ENCODE results near the gene C21orf58. TPM values are rescaled to one million over a fixed set of nuclear protein-coding genes. Genes with fewer than 3 reads are reported as not detected.

Gene C21orf58
- total RNA-seq, 1 donor from 2014 or later: 36.6 TPM

- peaks cover 26% of the 10 kb centered on the region for H3K36me3 Mint-ChIP-seq
- H3K27me3 Mint-ChIP-seq: no peaks in the 10 kb centered on the region
- no peak for TF ChIP-seq CTCF (conservative IDR thresholded peaks at IDR 0.05)
- H3K4me1 Mint-ChIP-seq (ENCODE audit: unreplicated experiment): no peaks in the 10 kb centered on the region
- DNase-seq (ENCODE audit: extremely low spot score, unreplicated experiment): no peak
- H3K4me3 Mint-ChIP-seq: no peak overlapping the region
- no peak overlapping the region for H3K27ac Mint-ChIP-seq
- no peaks in the 10 kb centered on the region for H3K9me3 Mint-ChIP-seq
Measured at GRCh38 chr21:46256501-46256994, 67.1 kb downstream of the C21orf58 start.

GRCh38 chr21:46255758-46256337, 67.8 kb downstream of the C21orf58 start:
- Mint-ChIP-seq H3K27ac (no peak overlapping the region), H3K4me1 (ENCODE audit: unreplicated experiment) (no peaks in the 10 kb centered on the region), H3K36me3 (peaks cover 27% of the 10 kb centered on the region), H3K4me3 (no peak overlapping the region), H3K27me3 (no peaks in the 10 kb centered on the region), H3K9me3 (no peaks in the 10 kb centered on the region)
- TF ChIP-seq CTCF (conservative IDR thresholded peaks at IDR 0.05): no peak
- DNase-seq (ENCODE audit: extremely low spot score, unreplicated experiment): no peak

- H3K4me1 Mint-ChIP-seq (ENCODE audit: unreplicated experiment): no peaks in the 10 kb centered on the region
- no peak overlapping the region for H3K4me3 Mint-ChIP-seq
- H3K27ac Mint-ChIP-seq: no peak overlapping the region
- H3K36me3 Mint-ChIP-seq: peaks cover 31% of the 10 kb centered on the region
- no peaks in the 10 kb centered on the region for H3K27me3 Mint-ChIP-seq
- no peaks in the 10 kb centered on the region for H3K9me3 Mint-ChIP-seq
- no peak for DNase-seq (ENCODE audit: extremely low spot score, unreplicated experiment)
- TF ChIP-seq CTCF (conservative IDR thresholded peaks at IDR 0.05): no peak
Measured at GRCh38 chr21:46255166-46255565, 68.5 kb downstream of the C21orf58 start.

- H3K9me3 Mint-ChIP-seq: no peaks in the 10 kb centered on the region
- H3K27ac Mint-ChIP-seq: no peak overlapping the region
- H3K27me3 Mint-ChIP-seq: no peaks in the 10 kb centered on the region
- no peak for DNase-seq (ENCODE audit: extremely low spot score, unreplicated experiment)
- H3K4me1 Mint-ChIP-seq (ENCODE audit: unreplicated experiment): no peaks in the 10 kb centered on the region
- no peak overlapping the region for H3K4me3 Mint-ChIP-seq
- H3K36me3 Mint-ChIP-seq: peaks cover 36% of the 10 kb centered on the region
- TF ChIP-seq CTCF (conservative IDR thresholded peaks at IDR 0.05): no peak
Measured at GRCh38 chr21:46254208-46254975, 69.3 kb downstream of the C21orf58 start.

- Mint-ChIP-seq H3K36me3 (peaks cover 33% of the 10 kb centered on the region), H3K4me3 (no peak overlapping the region), H3K27me3 (no peaks in the 10 kb centered on the region), H3K4me1 (ENCODE audit: unreplicated experiment) (no peaks in the 10 kb centered on the region), H3K27ac (no peak overlapping the region), H3K9me3 (no peaks in the 10 kb centered on the region)
- DNase-seq (ENCODE audit: extremely low spot score, unreplicated experiment): no peak
- no peak for TF ChIP-seq CTCF (conservative IDR thresholded peaks at IDR 0.05)
Measured at GRCh38 chr21:46253610-46254124, 70.0 kb downstream of the C21orf58 start.
